SW480 (cell line): ENCODE measurements around the gene KPNA1.

Source experiments
- DNase-seq: peaks from one replicate; pipeline ENCODE4 v3.0.0-alpha.2; 2016; ENCODE audit warnings: low spot score

KPNA1 gene

GRCh38 chr3:122514123-122515019 lies at the start of gene KPNA1:
Gene KPNA1 (minus strand): TSS chr3:122514939. CDS start chr3:122496565, 18,374 bp downstream.
- DNase-seq, result peak; percentile 81

GRCh38 chr3:122564155-122564912 lies 49.6 kb upstream of the KPNA1 start, which contains the start of the genes DTX3L and PARP9:
Gene DTX3L (plus strand): TSS chr3:122564338. CDS start chr3:122564427, 89 bp downstream.
Gene PARP9 (minus strand): TSS chr3:122564300. CDS start chr3:122559620, 4,680 bp downstream.
- peak; percentile 79 for DNase-seq

- no peak for DNase-seq
Observed at GRCh38 chr3:122563717-122564025, 48.9 kb upstream of the KPNA1 start.

GRCh38 chr3:122562923-122563716 lies 48.4 kb upstream of the KPNA1 start:
- no peak for DNase-seq

- peak; percentile 67 for DNase-seq
Observed at GRCh38 chr3:122560680-122561079, 45.9 kb upstream of the KPNA1 start.

GRCh38 chr3:122559906-122560305 lies 45.2 kb upstream of the KPNA1 start:
- no peak for DNase-seq

GRCh38 chr3:122558605-122559004 lies 43.9 kb upstream of the KPNA1 start:
- DNase-seq, result no peak

GRCh38 chr3:122557356-122557755 lies 42.6 kb upstream of the KPNA1 start:
- no peak for DNase-seq

- no peak for DNase-seq
Observed at GRCh38 chr3:122555275-122556071, 40.7 kb upstream of the KPNA1 start.

GRCh38 chr3:122553171-122553570 lies 38.4 kb upstream of the KPNA1 start:
- DNase-seq, result no peak

- no peak for DNase-seq
Observed at GRCh38 chr3:122548619-122549018, 33.9 kb upstream of the KPNA1 start.

GRCh38 chr3:122548076-122548475 lies 33.3 kb upstream of the KPNA1 start:
- no peak for DNase-seq

- DNase-seq, result no peak
Observed at GRCh38 chr3:122546151-122546550, 31.4 kb upstream of the KPNA1 start.

GRCh38 chr3:122538956-122539490 lies 24.3 kb upstream of the KPNA1 start:
- DNase-seq, result no peak

GRCh38 chr3:122536632-122537001 lies 21.9 kb upstream of the KPNA1 start:
- DNase-seq, result no peak

GRCh38 chr3:122535964-122536631 lies 21.4 kb upstream of the KPNA1 start:
- no peak for DNase-seq

GRCh38 chr3:122533931-122534334 lies 19.2 kb upstream of the KPNA1 start:
- DNase-seq, result peak; percentile 66

- no peak for DNase-seq
Observed at GRCh38 chr3:122533480-122533879, 18.7 kb upstream of the KPNA1 start.

GRCh38 chr3:122530164-122530563 lies 15.4 kb upstream of the KPNA1 start:
- no peak for DNase-seq

- no peak for DNase-seq
Observed at GRCh38 chr3:122523317-122523716, 8.6 kb upstream of the KPNA1 start.

GRCh38 chr3:122520861-122521260 lies 6.1 kb upstream of the KPNA1 start:
- no peak for DNase-seq
